ENCODE results near the gene ANKS1B.

The ANKS1B gene

DNA sequence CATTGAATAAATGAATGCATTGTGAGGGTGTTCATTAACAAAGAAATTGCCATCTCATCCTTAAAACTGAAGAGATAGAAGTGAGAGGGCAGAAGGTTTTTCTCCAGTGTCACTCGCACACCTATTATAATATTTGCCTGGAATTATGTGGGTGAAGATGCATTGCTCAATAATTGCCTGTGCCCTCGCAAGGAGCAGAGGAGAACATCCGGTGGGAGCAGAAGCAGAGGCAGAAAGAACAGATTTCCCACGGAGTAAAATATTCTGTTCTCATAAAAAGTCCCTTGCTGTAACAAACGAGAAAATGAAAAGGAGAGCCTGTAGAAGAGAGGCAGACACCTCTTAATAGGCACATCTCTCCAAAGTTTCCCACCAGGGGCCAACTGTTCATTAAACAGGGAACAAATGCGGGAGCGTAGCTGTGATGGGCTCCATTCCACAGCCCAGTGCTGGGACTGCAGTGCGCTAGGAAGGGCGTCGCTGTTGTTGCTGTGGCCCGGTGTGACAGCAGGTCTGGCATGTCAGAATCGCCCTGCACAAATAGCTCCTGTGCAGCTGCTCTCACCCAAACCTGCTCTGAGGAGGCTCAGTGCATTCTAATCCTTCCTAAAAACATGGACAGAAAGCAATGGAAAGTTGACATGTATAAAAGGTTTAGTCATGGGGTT, 979.8 kb downstream of the ANKS1B start:
- no peaks in the 10 kb centered on the region for H3K9me3 ChIP-seq (ENCODE audit: severe bottlenecking)
- H3K36me3 ChIP-seq, result no peaks in the 10 kb centered on the region
- H3K27ac ChIP-seq, result no peak overlapping the region
- no peak for DNase-seq
- no peaks in the 10 kb centered on the region for H3K27me3 ChIP-seq (ENCODE audit: insufficient read depth, low read depth, severe bottlenecking)
- H3K4me3 ChIP-seq (ENCODE audit: low read depth, low read length), result no peak overlapping the region
- TF ChIP-seq, protein P1, sequence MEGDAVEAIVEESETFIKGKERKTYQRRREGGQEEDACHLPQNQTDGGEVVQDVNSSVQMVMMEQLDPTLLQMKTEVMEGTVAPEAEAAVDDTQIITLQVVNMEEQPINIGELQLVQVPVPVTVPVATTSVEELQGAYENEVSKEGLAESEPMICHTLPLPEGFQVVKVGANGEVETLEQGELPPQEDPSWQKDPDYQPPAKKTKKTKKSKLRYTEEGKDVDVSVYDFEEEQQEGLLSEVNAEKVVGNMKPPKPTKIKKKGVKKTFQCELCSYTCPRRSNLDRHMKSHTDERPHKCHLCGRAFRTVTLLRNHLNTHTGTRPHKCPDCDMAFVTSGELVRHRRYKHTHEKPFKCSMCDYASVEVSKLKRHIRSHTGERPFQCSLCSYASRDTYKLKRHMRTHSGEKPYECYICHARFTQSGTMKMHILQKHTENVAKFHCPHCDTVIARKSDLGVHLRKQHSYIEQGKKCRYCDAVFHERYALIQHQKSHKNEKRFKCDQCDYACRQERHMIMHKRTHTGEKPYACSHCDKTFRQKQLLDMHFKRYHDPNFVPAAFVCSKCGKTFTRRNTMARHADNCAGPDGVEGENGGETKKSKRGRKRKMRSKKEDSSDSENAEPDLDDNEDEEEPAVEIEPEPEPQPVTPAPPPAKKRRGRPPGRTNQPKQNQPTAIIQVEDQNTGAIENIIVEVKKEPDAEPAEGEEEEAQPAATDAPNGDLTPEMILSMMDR (IDR thresholded peaks at IDR 0.05; ENCODE audit: low read depth, low read length), result no peak

DNA sequence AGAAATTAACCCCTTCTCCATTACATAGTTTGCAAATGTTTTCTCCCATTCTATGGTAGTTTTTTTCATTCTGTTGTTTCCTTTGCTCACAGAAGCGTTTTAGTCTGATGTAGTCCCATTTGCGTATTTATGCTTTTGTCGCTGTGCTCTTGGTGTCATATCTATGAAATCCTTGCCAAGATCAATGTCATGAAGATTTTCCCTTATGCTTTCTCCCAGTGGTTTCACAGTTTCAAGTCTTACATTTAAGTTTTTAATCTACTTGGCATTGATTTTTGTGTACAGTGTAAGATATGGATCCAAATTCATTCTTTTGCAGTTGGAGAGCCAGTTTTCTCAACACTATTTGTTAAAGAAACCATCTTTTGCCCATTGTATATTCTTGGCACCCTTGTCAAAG, 982.0 kb downstream of the ANKS1B start:
- H3K27me3 ChIP-seq (ENCODE audit: insufficient read depth, low read depth, severe bottlenecking), result no peaks in the 10 kb centered on the region
- no peak overlapping the region for H3K27ac ChIP-seq
- no peak for DNase-seq
- H3K9me3 ChIP-seq (ENCODE audit: severe bottlenecking), result no peaks in the 10 kb centered on the region
- TF ChIP-seq, protein P1 (IDR thresholded peaks at IDR 0.05; ENCODE audit: low read depth, low read length), result no peak
- H3K4me3 ChIP-seq (ENCODE audit: low read depth, low read length), result no peak overlapping the region
- H3K36me3 ChIP-seq, result no peaks in the 10 kb centered on the region

DNA sequence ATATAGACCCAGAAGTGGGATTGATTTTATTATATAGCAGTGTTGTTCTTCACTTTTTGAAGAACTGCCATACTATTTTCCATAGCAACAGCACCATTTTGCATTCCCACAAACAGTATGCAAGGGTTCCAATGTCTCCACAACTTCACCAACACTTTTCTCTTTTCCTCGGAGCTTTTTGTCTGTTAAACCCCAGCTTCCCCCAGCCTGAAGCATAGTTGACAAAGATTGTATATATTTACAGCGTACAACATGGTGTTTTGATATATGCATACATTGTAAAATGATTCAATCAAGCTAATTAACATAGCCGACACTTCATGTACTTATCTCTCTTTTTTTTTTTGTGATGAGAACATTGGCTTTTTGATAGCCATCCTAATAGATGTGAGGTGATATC, 982.6 kb downstream of the ANKS1B start:
- Histone ChIP-seq H3K36me3 (no peaks in the 10 kb centered on the region), H3K9me3 (ENCODE audit: severe bottlenecking) (no peaks in the 10 kb centered on the region), H3K27ac (no peak overlapping the region), H3K27me3 (ENCODE audit: insufficient read depth, low read depth, severe bottlenecking) (no peaks in the 10 kb centered on the region), H3K4me3 (ENCODE audit: low read depth, low read length) (no peak overlapping the region)
- DNase-seq, result no peak
- TF ChIP-seq, protein P1 (IDR thresholded peaks at IDR 0.05; ENCODE audit: low read depth, low read length), result no peak

GRCh38 chr12:98999559-98999958, 985.2 kb downstream of the ANKS1B start:
- H3K4me3 ChIP-seq (ENCODE audit: low read depth, low read length), result no peak overlapping the region
- H3K36me3 ChIP-seq, result no peaks in the 10 kb centered on the region
- DNase-seq, result no peak
- no peaks in the 10 kb centered on the region for H3K27me3 ChIP-seq (ENCODE audit: insufficient read depth, low read depth, severe bottlenecking)
- no peaks in the 10 kb centered on the region for H3K9me3 ChIP-seq (ENCODE audit: severe bottlenecking)
- H3K27ac ChIP-seq, result no peak overlapping the region
- TF ChIP-seq, protein P1 (IDR thresholded peaks at IDR 0.05; ENCODE audit: low read depth, low read length), result no peak

GRCh38 chr12:98998697-98999299, 985.9 kb downstream of the ANKS1B start:
- H3K27ac ChIP-seq, result no peak overlapping the region
- TF ChIP-seq, protein P1 (IDR thresholded peaks at IDR 0.05; ENCODE audit: low read depth, low read length), result peak; percentile 50
- DNase-seq, result no peak
- H3K9me3 ChIP-seq (ENCODE audit: severe bottlenecking), result no peaks in the 10 kb centered on the region
- no peaks in the 10 kb centered on the region for H3K36me3 ChIP-seq
- H3K27me3 ChIP-seq (ENCODE audit: insufficient read depth, low read depth, severe bottlenecking), result no peaks in the 10 kb centered on the region
- no peak overlapping the region for H3K4me3 ChIP-seq (ENCODE audit: low read depth, low read length)

- H3K4me3 ChIP-seq (ENCODE audit: low read depth, low read length), result no peak overlapping the region
- no peak overlapping the region for H3K27ac ChIP-seq
- H3K9me3 ChIP-seq (ENCODE audit: severe bottlenecking), result no peaks in the 10 kb centered on the region
- no peaks in the 10 kb centered on the region for H3K36me3 ChIP-seq
- DNase-seq, result no peak
- TF ChIP-seq, protein P1 (IDR thresholded peaks at IDR 0.05; ENCODE audit: low read depth, low read length), result no peak
- no peaks in the 10 kb centered on the region for H3K27me3 ChIP-seq (ENCODE audit: insufficient read depth, low read depth, severe bottlenecking)
Observed at GRCh38 chr12:98997899-98998298, 986.8 kb downstream of the ANKS1B start.
